ENCODE results near the gene FOXP3. TPM values are rescaled to one million over a fixed set of nuclear protein-coding genes. Genes with fewer than 3 reads are reported as not detected.

Gene FOXP3
- total RNA-seq, 4 donors from 2014 or later, result 0.26 to 1.0 (median 0.62) TPM; not detected in 1

DNA sequence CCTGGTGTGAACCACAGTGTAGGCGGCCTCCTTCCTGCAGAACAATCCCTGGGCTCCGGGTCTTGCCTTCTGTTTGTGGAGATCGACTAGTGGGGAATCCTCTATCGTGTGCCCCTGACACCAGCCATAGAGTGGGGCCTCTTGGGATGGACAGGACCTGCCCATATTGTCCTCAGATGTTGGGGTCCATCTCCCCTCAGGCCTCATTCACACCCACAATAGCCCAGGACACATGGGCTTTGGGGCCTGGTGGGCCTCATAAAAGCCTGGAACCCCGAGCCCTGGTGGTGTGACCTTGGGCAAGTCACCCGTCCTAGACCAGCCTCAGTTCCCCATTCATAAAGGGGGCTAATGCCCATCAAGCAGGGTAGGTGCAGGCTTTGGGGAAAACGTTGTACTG, 25.7 kb upstream of the FOXP3 start:
- Histone ChIP-seq H3K36me3 (no peaks in the 10 kb centered on the region), H3K27ac (no peak overlapping the region), H3K9me3 (no peaks in the 10 kb centered on the region), H3K4me1 (no peaks in the 10 kb centered on the region), H3K27me3 (no peaks in the 10 kb centered on the region), H3K4me3 (no peak overlapping the region)
- TF ChIP-seq POLR2A (IDR thresholded peaks at IDR 0.05) (no peak), EP300 (IDR thresholded peaks at IDR 0.05) (no peak), POLR2AphosphoS5 (IDR thresholded peaks at IDR 0.05) (no peak)
- TF ChIP-seq, protein P1, sequence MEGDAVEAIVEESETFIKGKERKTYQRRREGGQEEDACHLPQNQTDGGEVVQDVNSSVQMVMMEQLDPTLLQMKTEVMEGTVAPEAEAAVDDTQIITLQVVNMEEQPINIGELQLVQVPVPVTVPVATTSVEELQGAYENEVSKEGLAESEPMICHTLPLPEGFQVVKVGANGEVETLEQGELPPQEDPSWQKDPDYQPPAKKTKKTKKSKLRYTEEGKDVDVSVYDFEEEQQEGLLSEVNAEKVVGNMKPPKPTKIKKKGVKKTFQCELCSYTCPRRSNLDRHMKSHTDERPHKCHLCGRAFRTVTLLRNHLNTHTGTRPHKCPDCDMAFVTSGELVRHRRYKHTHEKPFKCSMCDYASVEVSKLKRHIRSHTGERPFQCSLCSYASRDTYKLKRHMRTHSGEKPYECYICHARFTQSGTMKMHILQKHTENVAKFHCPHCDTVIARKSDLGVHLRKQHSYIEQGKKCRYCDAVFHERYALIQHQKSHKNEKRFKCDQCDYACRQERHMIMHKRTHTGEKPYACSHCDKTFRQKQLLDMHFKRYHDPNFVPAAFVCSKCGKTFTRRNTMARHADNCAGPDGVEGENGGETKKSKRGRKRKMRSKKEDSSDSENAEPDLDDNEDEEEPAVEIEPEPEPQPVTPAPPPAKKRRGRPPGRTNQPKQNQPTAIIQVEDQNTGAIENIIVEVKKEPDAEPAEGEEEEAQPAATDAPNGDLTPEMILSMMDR (IDR thresholded peaks at IDR 0.05), result no peak
- WGBS, result 39% methylated on average over 4 of the region's 7 CpGs
- no peak for DNase-seq (ENCODE audit: low spot score in 2 of 2)

DNA sequence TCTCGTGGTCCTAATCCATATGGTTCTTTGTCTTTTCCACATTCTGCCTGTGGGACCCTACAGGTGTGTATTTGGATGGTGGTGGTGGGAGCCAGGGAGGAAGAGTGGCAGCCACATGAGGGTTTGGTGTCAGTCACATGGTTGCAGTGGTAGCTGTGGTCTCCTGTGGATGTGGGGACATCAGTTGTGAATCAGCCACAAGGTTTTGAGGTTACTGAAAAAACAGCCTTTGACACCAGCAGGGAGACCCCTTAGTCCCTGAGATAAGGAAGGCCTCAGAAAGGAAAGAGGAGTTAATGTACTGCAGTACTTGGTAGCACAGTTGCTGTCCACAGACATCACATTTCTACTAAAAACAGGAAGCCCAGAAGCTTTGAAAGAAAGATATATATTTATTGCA, 23.2 kb upstream of the FOXP3 start:
- TF ChIP-seq, protein P1 (IDR thresholded peaks at IDR 0.05), result no peak
- no peak for TF ChIP-seq POLR2AphosphoS5 (IDR thresholded peaks at IDR 0.05)

DNA sequence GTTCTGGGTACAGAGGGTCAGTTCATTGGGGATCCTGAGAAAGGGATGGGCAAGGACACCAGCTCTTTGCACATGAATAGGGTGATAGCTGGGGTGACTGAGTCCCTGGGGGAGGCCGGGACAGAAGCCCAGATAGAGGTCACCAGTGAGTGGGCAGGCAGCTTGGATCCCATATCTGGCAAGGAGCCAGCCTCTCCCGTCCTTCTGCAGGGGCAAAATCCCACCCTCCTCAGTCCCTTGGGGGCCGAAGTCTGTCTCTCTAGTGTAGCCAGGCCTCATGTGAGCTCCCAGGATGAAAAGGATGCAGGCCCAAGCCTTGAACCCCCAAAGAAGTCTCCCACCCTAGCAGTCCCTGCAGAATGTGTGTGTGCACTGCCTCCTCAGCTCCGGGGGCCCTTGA, 22.1 kb upstream of the FOXP3 start:
- Histone ChIP-seq H3K27ac (no peak overlapping the region), H3K4me1 (no peaks in the 10 kb centered on the region), H3K36me3 (no peaks in the 10 kb centered on the region), H3K27me3 (no peaks in the 10 kb centered on the region), H3K9me3 (no peaks in the 10 kb centered on the region), H3K4me3 (no peak overlapping the region)
- WGBS, result 51% methylated on average over 3 of the region's 4 CpGs
- no peak for TF ChIP-seq POLR2A (IDR thresholded peaks at IDR 0.05)
- no peak for DNase-seq (ENCODE audit: low spot score in 2 of 2)

More for the DNA sequence above, 23.2 kb upstream of the FOXP3 start:
- no peak for DNase-seq (ENCODE audit: low spot score in 2 of 2)
- H3K27me3 ChIP-seq, result no peaks in the 10 kb centered on the region
- H3K27ac ChIP-seq, result no peak overlapping the region
- H3K36me3 ChIP-seq, result no peaks in the 10 kb centered on the region
- no peaks in the 10 kb centered on the region for H3K9me3 ChIP-seq
- no peaks in the 10 kb centered on the region for H3K4me1 ChIP-seq
- no peak overlapping the region for H3K4me3 ChIP-seq
- WGBS, result 73% methylated on average over 1 of the region's 1 CpG

DNA sequence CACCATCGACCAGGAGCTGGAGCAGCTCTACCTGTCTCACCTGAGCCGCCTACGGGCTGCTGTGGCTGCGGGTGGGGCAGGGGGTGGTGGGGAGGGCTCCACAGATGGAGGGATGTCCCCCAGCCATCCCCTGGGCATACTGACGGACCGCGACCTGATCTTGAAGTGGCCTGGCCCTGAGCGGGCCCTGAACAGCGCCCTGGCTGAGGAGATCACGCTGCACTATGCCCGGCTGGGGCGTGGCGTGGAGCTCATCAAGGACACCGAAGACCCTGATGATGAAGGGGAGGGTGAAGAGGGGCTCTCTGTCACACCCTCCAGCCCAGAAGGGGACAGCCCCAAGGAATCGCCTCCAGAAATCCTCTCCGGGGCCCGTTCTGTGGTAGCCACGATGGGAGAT, 21.6 kb upstream of the FOXP3 start:
- TF ChIP-seq POLR2AphosphoS5 (IDR thresholded peaks at IDR 0.05) (no peak), EP300 (IDR thresholded peaks at IDR 0.05) (no peak), POLR2A (IDR thresholded peaks at IDR 0.05) (no peak)
- TF ChIP-seq, protein P1 (IDR thresholded peaks at IDR 0.05), result no peak
- no peaks in the 10 kb centered on the region for H3K27me3 ChIP-seq
- no peaks in the 10 kb centered on the region for H3K36me3 ChIP-seq
- no peak overlapping the region for H3K27ac ChIP-seq
- WGBS, result 90% methylated on average over 4 of the region's 18 CpGs
- no peak overlapping the region for H3K4me3 ChIP-seq
- no peak for DNase-seq (ENCODE audit: low spot score in 2 of 2)
- no peaks in the 10 kb centered on the region for H3K9me3 ChIP-seq
- H3K4me1 ChIP-seq, result no peaks in the 10 kb centered on the region

DNA sequence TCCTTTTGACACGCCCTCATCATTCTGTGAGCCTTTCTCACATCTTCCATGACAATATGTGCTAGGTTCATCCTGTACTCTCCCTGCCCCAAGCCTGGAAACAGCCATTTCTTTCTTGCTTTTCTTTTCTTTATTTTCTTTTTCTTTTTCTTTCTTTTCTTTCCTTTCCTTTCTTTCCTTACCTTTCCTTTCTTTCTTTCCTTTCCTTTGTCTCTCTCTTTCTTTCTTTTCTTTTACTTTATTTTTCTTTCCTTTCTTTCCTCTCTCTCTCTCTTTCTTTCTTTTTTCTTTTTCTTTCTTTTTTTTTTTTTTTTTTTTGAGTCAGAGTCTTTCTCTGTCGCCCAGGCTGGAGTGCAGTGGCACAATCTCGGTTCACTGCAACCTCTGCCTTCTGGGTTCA, 19.7 kb upstream of the FOXP3 start:
- H3K9me3 ChIP-seq, result no peaks in the 10 kb centered on the region
- no peaks in the 10 kb centered on the region for H3K36me3 ChIP-seq
- TF ChIP-seq EP300 (IDR thresholded peaks at IDR 0.05), result no peak
- TF ChIP-seq, protein P1 (IDR thresholded peaks at IDR 0.05), result no peak
- no peak for TF ChIP-seq POLR2AphosphoS5 (IDR thresholded peaks at IDR 0.05)
- no peak for TF ChIP-seq POLR2A (IDR thresholded peaks at IDR 0.05)
- no peak overlapping the region for H3K4me3 ChIP-seq
- no peak overlapping the region for H3K27ac ChIP-seq
- 76% methylated on average over 3 of the region's 3 CpGs for WGBS
- no peaks in the 10 kb centered on the region for H3K4me1 ChIP-seq
- no peaks in the 10 kb centered on the region for H3K27me3 ChIP-seq
- no peak for DNase-seq (ENCODE audit: low spot score in 2 of 2)

DNA sequence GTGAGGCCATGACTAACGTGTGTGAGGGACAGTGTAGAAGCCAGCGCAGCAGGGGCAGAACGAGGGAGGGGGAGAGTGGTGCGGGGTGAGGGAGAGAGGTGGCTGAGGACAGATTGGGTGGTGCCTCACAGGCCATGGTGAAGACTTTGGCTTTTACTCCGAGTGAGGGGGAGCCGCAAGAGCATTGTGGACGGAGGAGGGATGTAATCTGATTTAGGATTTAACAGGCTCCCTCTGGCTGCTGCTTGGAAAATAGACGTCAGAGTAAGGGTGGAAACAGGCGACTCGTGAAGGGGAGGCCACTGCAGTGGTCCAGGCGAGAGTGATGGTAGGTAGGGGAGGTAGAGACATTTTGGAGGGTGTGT, 18.1 kb upstream of the FOXP3 start:
- no peak overlapping the region for H3K27ac ChIP-seq
- WGBS, result 42% methylated on average over 11 of the region's 11 CpGs
- no peaks in the 10 kb centered on the region for H3K36me3 ChIP-seq
- H3K9me3 ChIP-seq, result no peaks in the 10 kb centered on the region
- no peak for DNase-seq (ENCODE audit: low spot score in 2 of 2)
- no peaks in the 10 kb centered on the region for H3K4me1 ChIP-seq
- no peak for TF ChIP-seq POLR2A (IDR thresholded peaks at IDR 0.05)
- TF ChIP-seq, protein P1 (IDR thresholded peaks at IDR 0.05), result no peak
- no peak for TF ChIP-seq POLR2AphosphoS5 (IDR thresholded peaks at IDR 0.05)
- TF ChIP-seq EP300 (IDR thresholded peaks at IDR 0.05), result no peak
- no peaks in the 10 kb centered on the region for H3K27me3 ChIP-seq
- no peak overlapping the region for H3K4me3 ChIP-seq
